ENCODE measurements around the gene NTRK2.

GRCh38 chr9:84785792-84786547 is 116.4 kb downstream of the NTRK2 start:
- TF ChIP-seq CTCF (IDR thresholded peaks at IDR 0.05; ENCODE audit: insufficient read depth, low read depth, low read length) (no peak), EZH2 (IDR thresholded peaks at IDR 0.05; ENCODE audit: insufficient read depth, low read length) (no peak)
